MM.1S (cell line): ENCODE data around the gene PDZRN3.

ENCODE experiments used
- DNase-seq: peaks from one replicate; pipeline ENCODE4 v3.0.0-alpha.2; 2015
- H2AFZ ChIP-seq: fragments of 300-600 bp; sonication (generic); 2 replicates; pipeline ENCODE4 v1.6.0; 2016; ENCODE audit warnings: antibody characterized with exemption, low read length
- H3F3A ChIP-seq: fragments of 300-600 bp; sonication (generic); 2 replicates; pipeline ENCODE4 v1.6.1; 2016; ENCODE audit warnings: mild to moderate bottlenecking, antibody characterized with exemption, low read length, moderate library complexity, mixed read lengths; ENCODE audit not compliant: insufficient read depth
- H3K27ac ChIP-seq: fragments of 300-600 bp; sonication (generic); 2 replicates; pipeline ENCODE4 v1.5.1; 2016; ENCODE audit warnings: mild to moderate bottlenecking, low read length
- H3K27me3 ChIP-seq: fragments of 300-600 bp; sonication (generic); replicated peaks from 2 replicates; pipeline ENCODE4 v1.6.0; 2016; ENCODE audit warnings: low read length; ENCODE audit not compliant: insufficient read depth
- H3K36me3 ChIP-seq: fragments of 300-600 bp; sonication (generic); replicated peaks from 2 replicates; pipeline ENCODE4 v1.6.1; 2016; ENCODE audit warnings: mild to moderate bottlenecking, low read length, mixed read lengths; ENCODE audit not compliant: insufficient read depth
- H3K4me1 ChIP-seq: fragments of 300-600 bp; sonication (generic); 2 replicates; pipeline ENCODE4 v1.6.1; 2016; ENCODE audit warnings: low read length, mixed read lengths
- H3K4me2 ChIP-seq: fragments of 300-600 bp; sonication (generic); 2 replicates; pipeline ENCODE4 v1.6.0; 2016; ENCODE audit warnings: low read depth, low read length
- H3K4me3 ChIP-seq: fragments of 300-600 bp; sonication (generic); 2 replicates; pipeline ENCODE4 v1.5.1; 2016; ENCODE audit warnings: low read length, mixed read lengths
- H3K79me2 ChIP-seq: fragments of 300-600 bp; sonication (generic); 2 replicates; pipeline ENCODE4 v1.6.1; 2016; ENCODE audit warnings: mixed run types, low read length, mixed read lengths
- H3K9ac ChIP-seq: fragments of 300-600 bp; sonication (generic); 2 replicates; pipeline ENCODE4 v1.6.1; 2016; ENCODE audit warnings: low read length, mixed read lengths
- H3K9me2 ChIP-seq: fragments of 300-600 bp; sonication (generic); replicated peaks from 2 replicates; pipeline ENCODE4 v1.6.1; 2016; ENCODE audit warnings: mild to moderate bottlenecking, low read length, mixed read lengths; ENCODE audit not compliant: insufficient read depth
- H3K9me3 ChIP-seq: fragments of 300-600 bp; sonication (generic); replicated peaks from 2 replicates; pipeline ENCODE4 v1.6.1; 2016; ENCODE audit warnings: mild to moderate bottlenecking, low read length, mixed read lengths; ENCODE audit not compliant: insufficient read depth
- H4K20me1 ChIP-seq: fragments of 300-600 bp; sonication (generic); 2 replicates; pipeline ENCODE4 v1.6.1; 2016; ENCODE audit warnings: mild to moderate bottlenecking, low read length, moderate library complexity, mixed read lengths; ENCODE audit not compliant: insufficient read depth
- CTCF ChIP-seq: fragments of 300-600 bp; sonication (generic); IDR thresholded peaks from 2 replicates; pipeline ENCODE4 v1.5.1; 2016; ENCODE audit warnings: antibody characterized with exemption, low read length, mixed read lengths
- EZH2 ChIP-seq: fragments of 300-600 bp; sonication (generic); optimal IDR thresholded peaks from 2 replicates; pipeline ENCODE3; 2017; ENCODE audit warnings: low read depth, mild to moderate bottlenecking, antibody characterized with exemption, low read length, mixed read lengths
- EZH2phosphoT487 ChIP-seq: fragments of 300-600 bp; sonication (generic); IDR thresholded peaks from 2 replicates; pipeline ENCODE4 v1.6.1; 2018; ENCODE audit warnings: antibody characterized with exemption, low read length

PDZRN3 gene

GRCh38 chr3:73471986-73472787 lies 152.6 kb downstream of the PDZRN3 start:
- H3K4me3 ChIP-seq = no peak overlapping the region
- H3K27ac ChIP-seq = no peak overlapping the region
- H3K4me1 ChIP-seq = peaks cover 11% of the 10 kb centered on the region
- no peak overlapping the region for H2AFZ ChIP-seq
- H3K79me2 ChIP-seq = no peaks in the 10 kb centered on the region
- no peaks in the 10 kb centered on the region for H3K9me3 ChIP-seq
- TF ChIP-seq CTCF (no peak), EZH2 (no peak), EZH2phosphoT487 (no peak)
- no peak for DNase-seq
- no peaks in the 10 kb centered on the region for H3F3A ChIP-seq
- H3K36me3 ChIP-seq = no peaks in the 10 kb centered on the region
- H3K9me2 ChIP-seq = no peaks in the 10 kb centered on the region
- no peak overlapping the region for H3K4me2 ChIP-seq
- no peaks in the 10 kb centered on the region for H3K27me3 ChIP-seq
- H4K20me1 ChIP-seq = no peaks in the 10 kb centered on the region
- no peak overlapping the region for H3K9ac ChIP-seq

DNA sequence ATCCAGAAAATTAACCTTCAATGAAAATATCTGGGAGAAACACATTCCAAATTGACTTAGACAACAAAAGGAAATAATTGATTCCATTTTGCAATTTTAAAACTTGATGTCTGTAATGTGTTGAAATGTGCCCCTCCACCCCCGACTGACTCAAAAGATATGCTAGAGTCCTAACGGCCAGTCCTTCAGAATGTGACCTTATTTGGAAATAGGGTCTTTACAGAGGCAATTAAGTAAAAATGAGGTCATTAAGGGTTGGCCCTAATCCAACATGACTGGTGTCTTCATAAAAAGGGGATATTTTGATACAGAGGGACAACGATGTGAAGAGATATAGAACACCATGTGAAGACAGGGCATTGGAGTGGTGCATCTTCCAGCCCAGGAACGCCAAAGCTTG lies 153.9 kb downstream of the PDZRN3 start:
- no peak for DNase-seq

DNA sequence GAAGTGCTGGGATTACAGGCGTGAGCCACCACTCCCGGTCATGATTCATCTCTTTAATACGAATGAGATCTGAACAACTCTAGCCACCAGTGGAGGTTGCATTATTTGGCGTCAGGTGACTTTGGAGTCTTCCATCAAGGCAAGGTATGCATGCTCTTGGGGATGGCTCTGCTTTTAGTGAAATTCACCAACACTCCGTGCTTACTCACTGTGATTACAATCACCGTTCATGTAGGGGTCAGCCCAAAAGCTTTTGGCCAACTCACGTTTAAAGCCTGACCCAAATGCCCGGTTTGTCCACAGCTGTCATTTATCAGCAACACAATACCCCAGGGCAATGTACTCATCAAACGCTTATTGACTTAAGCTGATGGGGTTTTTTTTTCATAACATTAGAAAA lies 155.4 kb downstream of the PDZRN3 start:
- DNase-seq = no peak
- no peaks in the 10 kb centered on the region for H3K9me2 ChIP-seq
- H3K79me2 ChIP-seq = no peaks in the 10 kb centered on the region
- no peak for TF ChIP-seq EZH2phosphoT487
- H2AFZ ChIP-seq = no peak overlapping the region
- H3K27ac ChIP-seq = no peak overlapping the region
- no peak overlapping the region for H3K4me3 ChIP-seq
- no peaks in the 10 kb centered on the region for H3K27me3 ChIP-seq
- no peak overlapping the region for H3K4me2 ChIP-seq
- no peak overlapping the region for H3K9ac ChIP-seq
- no peaks in the 10 kb centered on the region for H4K20me1 ChIP-seq
- H3K9me3 ChIP-seq = no peaks in the 10 kb centered on the region
- H3F3A ChIP-seq = no peaks in the 10 kb centered on the region
- 0 out of 2 replicates have a peak, but pooled peaks cover 6% of the 10 kb centered on the region for H3K4me1 ChIP-seq
- H3K36me3 ChIP-seq = no peaks in the 10 kb centered on the region

More for the DNA sequence above, 153.9 kb downstream of the PDZRN3 start:
- H3K4me3 ChIP-seq = no peak overlapping the region
- no peaks in the 10 kb centered on the region for H3K36me3 ChIP-seq
- no peak overlapping the region for H3K27ac ChIP-seq
- H3K79me2 ChIP-seq = no peaks in the 10 kb centered on the region
- no peaks in the 10 kb centered on the region for H4K20me1 ChIP-seq
- H3F3A ChIP-seq = no peaks in the 10 kb centered on the region
- H3K27me3 ChIP-seq = no peaks in the 10 kb centered on the region
- H3K9me2 ChIP-seq = no peaks in the 10 kb centered on the region
- H3K4me1 ChIP-seq = peaks cover 15% of the 10 kb centered on the region
- no peak overlapping the region for H3K4me2 ChIP-seq
- H3K9me3 ChIP-seq = no peaks in the 10 kb centered on the region
- H3K9ac ChIP-seq = no peak overlapping the region
- TF ChIP-seq EZH2 (no peak), EZH2phosphoT487 (no peak), CTCF (no peak)
- H2AFZ ChIP-seq = no peak overlapping the region

- no peaks in the 10 kb centered on the region for H4K20me1 ChIP-seq
- H3K27ac ChIP-seq = no peak overlapping the region
- H3F3A ChIP-seq = no peaks in the 10 kb centered on the region
- no peak overlapping the region for H3K4me2 ChIP-seq
- H3K9ac ChIP-seq = no peak overlapping the region
- H3K4me1 ChIP-seq = 0 out of 2 replicates have a peak, but pooled peaks cover 6% of the 10 kb centered on the region
- no peaks in the 10 kb centered on the region for H3K79me2 ChIP-seq
- no peaks in the 10 kb centered on the region for H3K9me2 ChIP-seq
- DNase-seq = no peak
- TF ChIP-seq EZH2phosphoT487 = no peak
- TF ChIP-seq CTCF = no peak
- no peak for TF ChIP-seq EZH2
- no peaks in the 10 kb centered on the region for H3K9me3 ChIP-seq
- H3K4me3 ChIP-seq = no peak overlapping the region
- H2AFZ ChIP-seq = no peak overlapping the region
- H3K27me3 ChIP-seq = no peaks in the 10 kb centered on the region
- no peaks in the 10 kb centered on the region for H3K36me3 ChIP-seq
Observed at GRCh38 chr3:73467211-73467610, 157.5 kb downstream of the PDZRN3 start.
